ENCODE measurements around the gene SCAF4. TPM values are rescaled to one million over a fixed set of nuclear protein-coding genes. Genes with fewer than 3 reads are reported as not detected.
"Not testable (repeated sequence)": the region's sequence is repeated elsewhere in the genome, so short reads cannot be mapped to it uniquely, and the experiment has no call there.

SCAF4 gene
- total RNA-seq, 2 donors from 2014 or later = 12.6 to 29.5 TPM

DNA sequence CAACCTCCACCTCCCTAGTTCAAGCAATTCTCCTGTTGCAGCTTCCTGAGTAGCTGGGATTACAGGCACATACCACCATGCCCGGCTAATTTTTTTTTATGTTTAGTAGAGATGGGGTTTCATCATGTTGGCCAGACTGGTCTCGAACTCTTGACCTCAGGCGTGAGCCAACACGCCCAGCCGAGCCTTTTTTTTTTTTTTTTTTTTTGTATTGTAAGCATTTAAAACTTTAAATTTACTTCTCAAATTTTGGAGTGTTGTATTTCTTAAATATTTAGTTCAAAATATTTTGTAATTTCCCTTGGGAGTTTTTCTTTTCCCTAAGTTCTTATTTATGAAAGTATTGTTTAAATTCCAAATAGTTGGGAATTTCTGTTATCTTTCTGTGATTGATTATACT, 9.2 kb upstream of the SCAF4 start:
- Histone ChIP-seq H3K36me3 (no peaks in the 10 kb centered on the region), H3K4me1 (replicated peaks) (no peaks in the 10 kb centered on the region), H3K27me3 (replicated peaks; ENCODE audit: insufficient read depth) (no peaks in the 10 kb centered on the region), H3K27ac (no peak overlapping the region), H3K4me3 (no peak overlapping the region), H3K9me3 (no peaks in the 10 kb centered on the region)
- intact Hi-C loops (cut with DNase I) = no loop called here
- WGBS = 84% methylated on average over 5 of the region's 5 CpGs
- DNase-seq (ENCODE audit: low spot score) = no peak
- TF ChIP-seq, protein P1, sequence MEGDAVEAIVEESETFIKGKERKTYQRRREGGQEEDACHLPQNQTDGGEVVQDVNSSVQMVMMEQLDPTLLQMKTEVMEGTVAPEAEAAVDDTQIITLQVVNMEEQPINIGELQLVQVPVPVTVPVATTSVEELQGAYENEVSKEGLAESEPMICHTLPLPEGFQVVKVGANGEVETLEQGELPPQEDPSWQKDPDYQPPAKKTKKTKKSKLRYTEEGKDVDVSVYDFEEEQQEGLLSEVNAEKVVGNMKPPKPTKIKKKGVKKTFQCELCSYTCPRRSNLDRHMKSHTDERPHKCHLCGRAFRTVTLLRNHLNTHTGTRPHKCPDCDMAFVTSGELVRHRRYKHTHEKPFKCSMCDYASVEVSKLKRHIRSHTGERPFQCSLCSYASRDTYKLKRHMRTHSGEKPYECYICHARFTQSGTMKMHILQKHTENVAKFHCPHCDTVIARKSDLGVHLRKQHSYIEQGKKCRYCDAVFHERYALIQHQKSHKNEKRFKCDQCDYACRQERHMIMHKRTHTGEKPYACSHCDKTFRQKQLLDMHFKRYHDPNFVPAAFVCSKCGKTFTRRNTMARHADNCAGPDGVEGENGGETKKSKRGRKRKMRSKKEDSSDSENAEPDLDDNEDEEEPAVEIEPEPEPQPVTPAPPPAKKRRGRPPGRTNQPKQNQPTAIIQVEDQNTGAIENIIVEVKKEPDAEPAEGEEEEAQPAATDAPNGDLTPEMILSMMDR (IDR thresholded peaks at IDR 0.05) = no peak
- TF ChIP-seq POLR2A (IDR thresholded peaks at IDR 0.05) (no peak), POLR2AphosphoS5 (IDR thresholded peaks at IDR 0.05) (no peak)

DNA sequence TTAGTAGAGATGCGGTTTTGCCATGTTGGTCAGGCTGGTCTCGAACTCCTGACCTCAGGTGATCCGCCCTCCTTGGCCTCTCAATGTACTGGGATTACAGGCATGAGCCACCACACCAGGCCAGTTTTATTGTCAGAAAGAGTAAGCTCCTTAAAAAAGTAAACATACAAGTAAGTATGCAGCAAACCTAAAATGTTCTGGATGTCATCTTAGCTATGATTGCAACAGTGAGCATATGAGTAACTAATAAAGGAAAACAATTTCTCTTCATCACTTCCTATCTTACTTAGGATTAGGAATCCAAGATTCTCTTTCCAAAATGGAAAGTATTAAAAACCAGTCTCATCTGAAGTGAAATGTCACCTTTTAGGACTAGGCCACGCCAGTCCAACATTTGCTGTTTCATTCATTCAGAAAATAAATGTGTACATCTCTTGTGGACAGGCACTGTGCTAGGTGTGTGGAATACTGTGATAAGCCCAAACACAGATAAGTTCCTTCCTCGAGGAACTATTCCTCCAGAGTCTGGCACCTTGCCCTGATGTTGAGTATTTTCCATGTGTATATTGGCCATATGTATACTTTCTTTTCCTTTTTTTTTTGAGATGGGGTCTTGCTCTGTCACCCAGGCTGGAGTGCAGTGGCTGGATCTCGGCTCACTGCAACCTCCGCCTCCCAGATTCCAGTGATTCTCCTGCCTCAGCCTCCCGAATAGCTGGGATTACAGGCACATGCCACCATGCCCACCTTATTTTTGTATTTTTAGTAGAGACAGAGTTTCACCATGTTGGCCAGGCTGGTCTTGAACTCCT, 5.9 kb upstream of the SCAF4 start:
- H3K27me3 ChIP-seq (replicated peaks; ENCODE audit: insufficient read depth); H3K27ac ChIP-seq; intact Hi-C loops (cut with DNase I); DNase-seq (ENCODE audit: low spot score); H3K4me3 ChIP-seq; H3K36me3 ChIP-seq; H3K9me3 ChIP-seq; H3K4me1 ChIP-seq (replicated peaks): not testable (repeated sequence)
- WGBS = 93% methylated on average over 8 of the region's 8 CpGs

DNA sequence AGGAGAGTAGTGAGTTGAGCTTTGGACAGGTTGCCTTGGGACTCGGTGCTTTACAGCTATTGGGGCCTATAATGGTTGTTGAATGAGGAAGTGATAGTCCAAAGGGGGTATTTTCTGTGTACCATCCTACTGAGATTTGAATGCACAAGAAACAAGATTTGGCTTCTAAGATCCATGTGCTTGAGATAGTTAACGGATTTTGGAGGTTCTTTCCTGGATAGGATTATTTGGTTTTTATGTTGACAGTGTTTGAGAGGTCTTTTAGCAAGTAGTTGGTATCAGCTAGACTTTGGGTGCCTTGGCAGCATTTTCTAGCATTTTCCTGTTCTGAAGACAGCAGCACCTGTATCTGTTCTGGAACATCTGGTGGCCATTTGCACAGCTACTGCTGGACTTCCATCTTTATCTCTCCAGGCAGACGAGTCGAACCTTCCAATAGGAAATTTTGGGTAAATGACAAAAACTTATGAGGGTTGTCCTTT, 3.6 kb upstream of the SCAF4 start:
- 88% methylated on average over 4 of the region's 4 CpGs for WGBS
- H3K27ac ChIP-seq = no peak overlapping the region
- no peaks in the 10 kb centered on the region for H3K27me3 ChIP-seq (replicated peaks; ENCODE audit: insufficient read depth)
- no peak overlapping the region for H3K4me3 ChIP-seq
- no peaks in the 10 kb centered on the region for H3K4me1 ChIP-seq (replicated peaks)
- no peak for DNase-seq (ENCODE audit: low spot score)
- no peaks in the 10 kb centered on the region for H3K9me3 ChIP-seq
- intact Hi-C loops (cut with DNase I) = no loop called here
- TF ChIP-seq POLR2A (IDR thresholded peaks at IDR 0.05) (no peak), POLR2AphosphoS5 (IDR thresholded peaks at IDR 0.05) (no peak)
- TF ChIP-seq, protein P1 (IDR thresholded peaks at IDR 0.05) = no peak
- no peaks in the 10 kb centered on the region for H3K36me3 ChIP-seq

DNA sequence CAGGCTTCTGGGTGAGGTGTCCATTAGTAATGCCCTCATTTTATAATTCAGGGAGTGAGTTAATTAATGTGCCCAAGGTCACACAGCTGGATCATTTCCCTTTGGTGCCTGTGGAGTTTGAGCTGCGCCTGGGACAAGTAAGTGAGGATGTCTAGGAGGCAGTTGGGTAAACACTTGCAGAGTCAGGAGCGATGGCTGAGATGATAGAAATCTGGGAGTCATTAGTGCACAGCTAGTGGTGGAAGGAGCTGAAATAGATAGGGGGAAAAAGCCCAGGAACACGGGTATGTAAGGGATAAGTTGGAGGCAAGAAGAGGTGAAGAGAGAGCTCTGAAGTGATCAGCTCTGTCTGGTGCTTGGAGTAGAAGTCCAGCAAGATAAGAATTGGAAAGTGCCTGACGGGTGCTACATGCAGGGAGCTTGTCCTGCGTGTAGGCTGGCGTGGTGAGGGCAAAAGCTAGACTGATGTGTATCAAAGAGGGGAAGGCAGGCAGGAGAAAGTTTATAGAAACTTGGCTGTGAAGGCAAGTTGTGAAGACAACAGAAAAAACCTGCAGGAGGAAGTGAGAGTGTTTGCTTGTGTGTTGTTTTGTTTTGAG, 1.7 kb upstream of the SCAF4 start:
- no peak overlapping the region for H3K27ac ChIP-seq
- no peaks in the 10 kb centered on the region for H3K36me3 ChIP-seq
- H3K4me1 ChIP-seq (replicated peaks) = no peaks in the 10 kb centered on the region
- intact Hi-C loops (cut with DNase I) = no loop called here
- WGBS = 48% methylated on average over 6 of the region's 6 CpGs
- H3K4me3 ChIP-seq = no peak overlapping the region
- no peaks in the 10 kb centered on the region for H3K9me3 ChIP-seq
- TF ChIP-seq, protein P1 (IDR thresholded peaks at IDR 0.05) = no peak
- TF ChIP-seq POLR2AphosphoS5 (IDR thresholded peaks at IDR 0.05) = no peak
- TF ChIP-seq POLR2A (IDR thresholded peaks at IDR 0.05) = no peak
- DNase-seq (ENCODE audit: low spot score) = no peak
- H3K27me3 ChIP-seq (replicated peaks; ENCODE audit: insufficient read depth) = no peaks in the 10 kb centered on the region

DNA sequence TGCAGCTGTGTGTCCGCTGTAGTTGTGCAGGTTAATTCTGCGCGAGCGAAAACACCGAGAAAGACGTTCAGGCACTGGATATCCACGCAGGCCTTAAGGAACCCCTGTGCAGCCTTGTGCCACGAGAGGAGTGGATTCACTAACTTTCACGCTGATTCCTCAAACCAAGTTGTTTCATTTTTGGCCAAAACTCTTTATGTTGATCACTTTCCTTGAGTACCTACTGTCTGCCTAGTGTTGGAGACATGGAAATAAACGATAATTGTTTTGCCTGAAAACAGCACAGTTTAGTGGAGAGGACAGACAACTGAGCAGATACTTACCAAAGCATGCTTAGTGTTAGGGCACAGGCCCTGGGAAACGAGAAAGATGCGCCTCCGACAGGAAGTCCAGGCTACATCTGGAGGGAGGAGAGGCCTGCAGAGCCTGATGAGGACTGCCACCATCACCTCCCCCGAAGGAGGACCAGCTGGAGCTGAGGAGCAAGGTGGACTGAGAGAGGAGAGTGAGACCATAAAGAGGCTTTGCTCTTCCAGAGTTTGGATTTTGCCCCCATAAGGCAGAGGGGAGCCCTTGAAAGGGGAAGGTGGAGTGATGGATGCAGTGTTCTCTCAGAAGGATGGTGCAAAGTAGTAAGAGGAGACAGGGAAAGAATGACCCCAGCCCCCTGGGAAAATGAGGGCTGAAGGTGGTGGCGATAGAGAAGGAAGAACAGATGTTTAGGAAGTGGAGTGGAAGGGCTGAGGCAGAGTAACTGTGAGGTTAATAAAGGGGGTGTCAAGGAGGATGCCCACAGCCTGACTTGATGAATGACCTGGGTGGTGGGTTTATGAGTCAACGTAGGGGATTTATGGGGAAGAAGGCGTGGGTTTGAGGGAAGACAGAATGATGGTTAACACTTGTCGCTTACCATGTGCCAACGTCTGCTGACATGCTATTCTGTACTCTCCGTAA, 956 bp upstream of the SCAF4 start:
- WGBS = 29% methylated on average over 20 of the region's 20 CpGs
- peak overlapping the region; percentile 78 to 82 for H3K27ac ChIP-seq

More for the DNA sequence above, 956 bp upstream of the SCAF4 start:
- Histone ChIP-seq H3K27me3 (replicated peaks; ENCODE audit: insufficient read depth) (no peaks in the 10 kb centered on the region), H3K9me3 (no peaks in the 10 kb centered on the region), H3K4me3 (peak overlapping the region; percentile 69 to 98), H3K4me1 (replicated peaks) (no peaks in the 10 kb centered on the region), H3K36me3 (no peaks in the 10 kb centered on the region)
- TF ChIP-seq, protein P1 (IDR thresholded peaks at IDR 0.05) = no peak
- TF ChIP-seq POLR2AphosphoS5 (IDR thresholded peaks at IDR 0.05) (no peak), POLR2A (IDR thresholded peaks at IDR 0.05) (no peak)
- no peak for DNase-seq (ENCODE audit: low spot score)
- intact Hi-C loops (cut with DNase I) = no loop called here

Measured in prostate gland (tissue), 2 donors.